Transverse colon (tissue), 4 donors: ENCODE data around the gene BAZ1B. TPM values are rescaled to one million over a fixed set of nuclear protein-coding genes. Genes with fewer than 3 reads are reported as not detected.
"Not testable (repeated sequence)": the region's sequence is repeated elsewhere in the genome, so short reads cannot be mapped to it uniquely, and the experiment has no call there.

ENCODE experiments used
- DNase-seq: peaks from one replicate; pipeline ENCODE4 v3.0.0-alpha.2; 2019
- H3K27ac ChIP-seq, 4 donors: fragments of 200-600 bp; sonication (generic); 2 replicates each; pipeline ENCODE4 v1.5.1; 2016 to 2018; ENCODE audit warnings: inconsistent platforms in 4 of 4
- H3K27me3 ChIP-seq: fragments of 200-600 bp; sonication (generic); 2 replicates; pipeline ENCODE4 v1.5.1; 2017; ENCODE audit warnings: inconsistent platforms
- H3K36me3 ChIP-seq, 4 donors: fragments of 200-600 bp; sonication (generic); 2 replicates each; pipeline ENCODE4 v1.5.1; 2017 to 2019; ENCODE audit warnings: inconsistent platforms in 4 of 4
- H3K4me1 ChIP-seq, 4 donors: fragments of 200-600 bp; sonication (generic); 2 replicates each; pipeline ENCODE4 v1.5.1; 2017 to 2020; ENCODE audit warnings: inconsistent platforms in 4 of 4
- H3K4me3 ChIP-seq, 4 donors: fragments of 200-600 bp; sonication (generic); 1 replicate in 1 of 4; 2 replicates in 3 of 4; pipeline versions ENCODE4 v1.5.1 to v1.6.1; 2017 to 2019; ENCODE audit warnings: inconsistent platforms in 4 of 4
- H3K9me3 ChIP-seq, 2 donors: fragments of 200-600 bp; sonication (generic); 2 replicates each; pipeline ENCODE4 v1.5.1; 2017 to 2019; ENCODE audit warnings: inconsistent platforms in 2 of 2
- EP300 ChIP-seq: sonication (generic); formaldehyde crosslinking; IDR thresholded peaks from one replicate; pipeline ENCODE4 v1.6.1; 2017; ENCODE audit warnings: antibody characterized with exemption, low read depth
- POLR2A ChIP-seq: fragments of 450-650 bp; IDR thresholded peaks from one replicate; pipeline ENCODE4 v1.6.1; 2016; ENCODE audit warnings: antibody characterized with exemption, mild to moderate bottlenecking, moderate library complexity
- POLR2AphosphoS5 ChIP-seq, 3 donors: sonication (generic); formaldehyde crosslinking; IDR thresholded peaks; one replicate each; pipeline ENCODE4 v1.6.1; 2016; ENCODE audit warnings: antibody characterized with exemption in 3 of 3
- WGBS, 2 donors: methylation state at CpG; one replicate each; pipeline ENCODE4 v1.1.5; 2018; ENCODE audit warnings: low coverage in 1 of 2; 5-methylcytosine and 5-hydroxymethylcytosine counted together
- in situ Hi-C, 4 donors: fragments of 200-750 bp; cut with MboI; loops; one replicate each; pipeline versions ENCODE4 v1.15.0 to v1.15.1; 2017; ENCODE audit warnings: low sequenced_read_pairs in 3 of 4, low pct_ligation_motif_present in 1 of 4, low pct_unique_long_range_greater_than_20kb in 1 of 4
- intact Hi-C: fragments of 100-400 bp; cut with DNase I; formaldehyde crosslinking; loops from one replicate; pipeline ENCODE4 v1.15.1; 2023; ENCODE audit warnings: low total_unique reads
- total RNA-seq, 4 donors: library from RNA; depleted of rRNA; stranded (reverse); fragments of >200 nt; gene quantifications; one replicate each; pipeline ENCODE4 v1.1.0, GENCODE V29; 2016
- TF ChIP-seq, protein P1 (sequence below), 5 experiments: fragments of 200-600 bp in 3 of 5; fragments of 450-650 bp in 2 of 5; sonication (generic) in 3 of 5; IDR thresholded peaks; 1 replicate in 2 of 5; 2 replicates in 3 of 5; pipeline ENCODE4 v1.5.1; 2016 to 2017; ENCODE audit warnings: antibody characterized with exemption in 5 of 5, inconsistent platforms in 3 of 5, mild to moderate bottlenecking in 2 of 5, moderate library complexity in 1 of 5

Gene BAZ1B
- total RNA-seq, 4 donors from 2014 or later, result 28.7 to 48.0 (median 33.7) TPM

- in situ Hi-C loops (no loop called here), intact Hi-C loops (no loop called here)
- Histone ChIP-seq H3K9me3 (no peaks in the 10 kb centered on the region), H3K4me1 (peaks cover 0 to 3% (median 0%) of the 10 kb centered on the region in 4 donors), H3K4me3 (no peak overlapping the region), H3K36me3 (peaks cover 0 to 55% (median 20%) of the 10 kb centered on the region in 4 donors), H3K27me3 (no peaks in the 10 kb centered on the region), H3K27ac (no peak overlapping the region)
- TF ChIP-seq EP300, result no peak
- no peak for TF ChIP-seq POLR2AphosphoS5 (IDR thresholded peaks at IDR 0.05)
- TF ChIP-seq, protein P1, sequence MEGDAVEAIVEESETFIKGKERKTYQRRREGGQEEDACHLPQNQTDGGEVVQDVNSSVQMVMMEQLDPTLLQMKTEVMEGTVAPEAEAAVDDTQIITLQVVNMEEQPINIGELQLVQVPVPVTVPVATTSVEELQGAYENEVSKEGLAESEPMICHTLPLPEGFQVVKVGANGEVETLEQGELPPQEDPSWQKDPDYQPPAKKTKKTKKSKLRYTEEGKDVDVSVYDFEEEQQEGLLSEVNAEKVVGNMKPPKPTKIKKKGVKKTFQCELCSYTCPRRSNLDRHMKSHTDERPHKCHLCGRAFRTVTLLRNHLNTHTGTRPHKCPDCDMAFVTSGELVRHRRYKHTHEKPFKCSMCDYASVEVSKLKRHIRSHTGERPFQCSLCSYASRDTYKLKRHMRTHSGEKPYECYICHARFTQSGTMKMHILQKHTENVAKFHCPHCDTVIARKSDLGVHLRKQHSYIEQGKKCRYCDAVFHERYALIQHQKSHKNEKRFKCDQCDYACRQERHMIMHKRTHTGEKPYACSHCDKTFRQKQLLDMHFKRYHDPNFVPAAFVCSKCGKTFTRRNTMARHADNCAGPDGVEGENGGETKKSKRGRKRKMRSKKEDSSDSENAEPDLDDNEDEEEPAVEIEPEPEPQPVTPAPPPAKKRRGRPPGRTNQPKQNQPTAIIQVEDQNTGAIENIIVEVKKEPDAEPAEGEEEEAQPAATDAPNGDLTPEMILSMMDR (IDR thresholded peaks at IDR 0.05), result no peak
- no peak for TF ChIP-seq POLR2A
- WGBS, 2 donors, result 93 to 98% methylated on average over 6 to 9 of the region's 9 CpGs
- no peak for DNase-seq
Measured at GRCh38 chr7:73547841-73548240, 25.7 kb upstream of the BAZ1B start.

GRCh38 chr7:73544678-73545077 lies 22.6 kb upstream of the BAZ1B start:
- Histone ChIP-seq H3K4me1 (no peaks in the 10 kb centered on the region), H3K27ac (no peak overlapping the region), H3K27me3 (no peaks in the 10 kb centered on the region), H3K4me3 (no peak overlapping the region), H3K9me3 (no peaks in the 10 kb centered on the region), H3K36me3 (peaks cover 0 to 60% (median 20%) of the 10 kb centered on the region in 4 donors)
- intact Hi-C loops (no loop called here), in situ Hi-C loops (no loop called here)
- TF ChIP-seq, protein P1 (IDR thresholded peaks at IDR 0.05), result no peak
- TF ChIP-seq EP300, result no peak
- TF ChIP-seq POLR2AphosphoS5 (IDR thresholded peaks at IDR 0.05), result no peak
- no peak for TF ChIP-seq POLR2A
- no peak for DNase-seq
- WGBS, 2 donors, result 98 to 100% methylated on average over 1 to 2 of the region's 2 CpGs

- in situ Hi-C loops, result no loop called here
- 94 to 95% methylated on average over 7 to 10 of the region's 10 CpGs for WGBS, 2 donors
- Histone ChIP-seq H3K27ac (no peak overlapping the region), H3K27me3 (no peaks in the 10 kb centered on the region), H3K9me3 (no peaks in the 10 kb centered on the region), H3K4me1 (no peaks in the 10 kb centered on the region), H3K4me3 (no peak overlapping the region), H3K36me3 (peaks cover 0 to 73% (median 32%) of the 10 kb centered on the region in 4 donors)
- DNase-seq, result no peak
- intact Hi-C loops, result no loop called here
- TF ChIP-seq, protein P1 (IDR thresholded peaks at IDR 0.05), result no peak
- TF ChIP-seq POLR2AphosphoS5 (IDR thresholded peaks at IDR 0.05) (no peak), EP300 (no peak), POLR2A (no peak)
Measured at GRCh38 chr7:73541722-73542121, 19.6 kb upstream of the BAZ1B start.

GRCh38 chr7:73539709-73540108 lies 17.6 kb upstream of the BAZ1B start:
- H3K4me3 ChIP-seq, result no peak overlapping the region
- H3K4me1 ChIP-seq, result no peaks in the 10 kb centered on the region
- H3K27ac ChIP-seq, result no peak overlapping the region
- in situ Hi-C loops, result no loop called here
- intact Hi-C loops, result no loop called here
- WGBS, 2 donors, result 95 to 97% methylated on average over 3 to 7 of the region's 13 CpGs
- H3K9me3 ChIP-seq, result no peaks in the 10 kb centered on the region
- TF ChIP-seq POLR2A, result no peak
- no peak for TF ChIP-seq POLR2AphosphoS5 (IDR thresholded peaks at IDR 0.05)
- TF ChIP-seq, protein P1 (IDR thresholded peaks at IDR 0.05), result no peak
- TF ChIP-seq EP300, result no peak
- no peaks in the 10 kb centered on the region for H3K27me3 ChIP-seq
- peaks cover 0 to 83% (median 37%) of the 10 kb centered on the region in 4 donors for H3K36me3 ChIP-seq
- DNase-seq, result no peak

DNA sequence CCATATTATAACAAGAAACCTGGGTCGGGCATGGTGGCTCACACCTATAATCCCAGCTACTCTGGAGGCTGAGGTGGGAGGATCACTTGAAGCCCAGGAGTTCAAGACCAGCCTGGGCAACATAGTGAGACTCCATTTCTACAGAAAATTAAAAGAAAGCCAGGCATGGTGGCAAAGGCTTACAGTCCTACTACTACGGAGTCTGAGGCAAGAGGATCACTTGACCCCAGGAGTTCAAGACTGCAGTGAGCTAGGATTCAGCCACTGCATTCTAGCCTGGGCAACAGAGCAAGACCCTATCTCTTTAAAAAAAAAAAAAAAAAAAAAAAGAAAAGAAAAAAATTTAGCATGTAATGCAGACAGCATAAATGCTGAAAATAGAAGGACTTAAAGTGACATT lies 16.4 kb upstream of the BAZ1B start:
- H3K9me3 ChIP-seq, H3K27ac ChIP-seq, H3K27me3 ChIP-seq, H3K4me1 ChIP-seq, H3K4me3 ChIP-seq, in situ Hi-C loops, intact Hi-C loops, DNase-seq: not testable (repeated sequence)
- H3K36me3 ChIP-seq, result peaks cover 0 to 80% (median 37%) of the 10 kb centered on the region in 4 donors
- WGBS, 2 donors, result 94 to 100% methylated on average over 2 of the region's 2 CpGs
